Calu3 (cell line): ENCODE measurements around the gene RPA1. TPM values are rescaled to one million over a fixed set of nuclear protein-coding genes. Genes with fewer than 3 reads are reported as not detected.

Experiments
- BruUV-seq: library from RNA; stranded (reverse); fragments of 400-500 nt; replicated peaks from 2 replicates; lab custom pipeline; 2021; lab: Mats Ljungman, UMichigan
- CTCF ChIA-PET: fragments of 300-600 bp; sonication (Branson Sonifier 250); formaldehyde crosslinking; loops from one replicate; lab custom pipeline; 2022; ENCODE audit warnings: antibody characterized with exemption; lab: Charles Lee
- DNase-seq: peaks from one replicate; pipeline ENCODE4 v3.0.0; 2022
- H3K27ac Mint-ChIP-seq: one replicate; pipeline ENCODE4 v1.8.0; 2022; ENCODE audit warnings: mixed read lengths; ENCODE audit not compliant: unreplicated experiment
- H3K27me3 Mint-ChIP-seq: one replicate; pipeline ENCODE4 v1.8.0; 2022; ENCODE audit warnings: mixed read lengths; ENCODE audit not compliant: unreplicated experiment
- H3K36me3 Mint-ChIP-seq: one replicate; pipeline ENCODE4 v1.8.0; 2022; ENCODE audit warnings: mild to moderate bottlenecking, moderate library complexity, mixed read lengths; ENCODE audit not compliant: insufficient read depth, unreplicated experiment
- H3K4me1 Mint-ChIP-seq: one replicate; pipeline ENCODE4 v1.8.0; 2022; ENCODE audit warnings: mild to moderate bottlenecking, low read depth, mixed read lengths; ENCODE audit not compliant: unreplicated experiment
- H3K4me3 Mint-ChIP-seq: one replicate; pipeline ENCODE4 v1.8.0; 2022; ENCODE audit warnings: mild to moderate bottlenecking, low read depth, moderate library complexity, mixed read lengths; ENCODE audit not compliant: unreplicated experiment
- H3K9me3 Mint-ChIP-seq: one replicate; pipeline ENCODE4 v1.8.0; 2022; ENCODE audit warnings: low read depth, mixed read lengths; ENCODE audit not compliant: unreplicated experiment
- CTCF ChIP-seq: fragments of 200-600 bp; IDR thresholded peaks from one replicate; pipeline ENCODE4 v1.8.0; 2022; ENCODE audit warnings: antibody characterized with exemption; ENCODE audit not compliant: unreplicated experiment
- intact Hi-C: fragments of 100-400 bp; cut with micrococcal nuclease; formaldehyde crosslinking; loops from one replicate; pipeline ENCODE4 v1.10.0; 2022; ENCODE audit not compliant: unreplicated experiment
- total RNA-seq: library from RNA; stranded (reverse); gene quantifications from 2 replicates; pipeline ENCODE4 v1.2.3, GENCODE V29; 2022

Gene RPA1
- total RNA-seq, 1 experiment from 2014 or later: 87.5 TPM

GRCh38 chr17:1920948-1921351, 91.1 kb downstream of the RPA1 start:
- CTCF ChIA-PET: interaction anchor here (0.7 kb wide), 1 partner anchor 193 kb away, joined by 3 read pairs; no protein-coding TSS in a partner anchor
- intact Hi-C loops: no loop called here
- no peaks in the 10 kb centered on the region for H3K36me3 Mint-ChIP-seq

GRCh38 chr17:1928976-1929375, 99.2 kb downstream of the RPA1 start:
- BruUV-seq: no TSS peak
- H3K27me3 Mint-ChIP-seq: peaks cover 51% of the 10 kb centered on the region
- CTCF ChIA-PET: interaction anchor here (0.7 kb wide), 1 partner anchor 205 kb away, joined by 3 read pairs; no protein-coding TSS in a partner anchor
- H3K9me3 Mint-ChIP-seq: no peaks in the 10 kb centered on the region
- DNase-seq: no peak
- H3K36me3 Mint-ChIP-seq: no peaks in the 10 kb centered on the region
- no peaks in the 10 kb centered on the region for H3K4me1 Mint-ChIP-seq
- H3K4me3 Mint-ChIP-seq: no peak overlapping the region
- no peak overlapping the region for H3K27ac Mint-ChIP-seq
- no peak for TF ChIP-seq CTCF
- intact Hi-C loops: no loop called here

More at GRCh38 chr17:1920948-1921351, 91.1 kb downstream of the RPA1 start:
- Mint-ChIP-seq H3K27me3 (peaks cover 27% of the 10 kb centered on the region), H3K27ac (no peak overlapping the region), H3K4me1 (no peaks in the 10 kb centered on the region), H3K9me3 (no peaks in the 10 kb centered on the region), H3K4me3 (no peak overlapping the region)
- no peak for DNase-seq
- TF ChIP-seq CTCF: no peak
- BruUV-seq: no TSS peak

- intact Hi-C loops: no loop called here
- Mint-ChIP-seq H3K9me3 (no peaks in the 10 kb centered on the region), H3K36me3 (no peaks in the 10 kb centered on the region), H3K4me1 (no peaks in the 10 kb centered on the region), H3K27ac (no peak overlapping the region), H3K4me3 (no peak overlapping the region), H3K27me3 (peaks cover 64% of the 10 kb centered on the region)
- TF ChIP-seq CTCF: no peak
- CTCF ChIA-PET: interaction anchor here (0.5 kb wide), 1 partner anchor 414 kb away, joined by 4 read pairs; the partner anchor contains the start of gene INPP5K
- no TSS peak for BruUV-seq
- DNase-seq: no peak
Measured at GRCh38 chr17:1930337-1930645, 100.5 kb downstream of the RPA1 start.

- intact Hi-C loops: no loop called here
- CTCF ChIA-PET: interaction anchor here (0.5 kb wide), 1 partner anchor 299 kb away, joined by 4 read pairs; no protein-coding TSS in a partner anchor
- H3K27ac Mint-ChIP-seq: no peak overlapping the region
- no peaks in the 10 kb centered on the region for H3K4me1 Mint-ChIP-seq
- no peak for TF ChIP-seq CTCF
- no peak overlapping the region for H3K4me3 Mint-ChIP-seq
- BruUV-seq: no TSS peak
- peaks cover 69% of the 10 kb centered on the region for H3K27me3 Mint-ChIP-seq
- no peaks in the 10 kb centered on the region for H3K36me3 Mint-ChIP-seq
- no peak for DNase-seq
- no peaks in the 10 kb centered on the region for H3K9me3 Mint-ChIP-seq
Measured at GRCh38 chr17:1931844-1932579, 102.2 kb downstream of the RPA1 start.
